ENCODE data around the gene VPS18. TPM values are rescaled to one million over a fixed set of nuclear protein-coding genes. Genes with fewer than 3 reads are reported as not detected.

The VPS18 gene
- total RNA-seq, 4 donors from 2014 or later, result 15.0 to 24.9 (median 19.7) TPM

DNA sequence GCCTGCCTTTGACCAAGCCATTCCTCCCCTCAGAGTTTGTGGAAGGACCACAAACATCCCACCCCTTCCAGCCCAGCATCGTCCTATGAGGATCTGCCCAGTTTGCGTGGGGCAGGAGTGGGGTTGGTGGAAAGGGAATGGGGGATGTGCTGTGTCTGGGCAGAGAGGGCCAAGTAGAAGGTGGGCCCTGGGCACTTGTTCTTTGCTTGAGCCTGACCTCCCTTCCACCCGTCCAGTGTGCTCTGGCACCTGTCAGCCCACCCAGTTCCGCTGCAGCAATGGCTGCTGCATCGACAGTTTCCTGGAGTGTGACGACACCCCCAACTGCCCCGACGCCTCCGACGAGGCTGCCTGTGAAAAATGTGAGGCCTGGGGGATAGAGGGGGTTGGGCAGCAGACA, 40.1 kb upstream of the VPS18 start:
- Histone ChIP-seq H3K27me3 (no peaks in the 10 kb centered on the region), H3K36me3 (peaks cover 46% of the 10 kb centered on the region), H3K4me3 (no peak overlapping the region), H3K27ac (no peak overlapping the region), H3K9me3 (no peaks in the 10 kb centered on the region), H3K4me1 (peaks cover 18% of the 10 kb centered on the region)
- 74% methylated on average over 10 of the region's 10 CpGs for WGBS
- TF ChIP-seq, protein P1, sequence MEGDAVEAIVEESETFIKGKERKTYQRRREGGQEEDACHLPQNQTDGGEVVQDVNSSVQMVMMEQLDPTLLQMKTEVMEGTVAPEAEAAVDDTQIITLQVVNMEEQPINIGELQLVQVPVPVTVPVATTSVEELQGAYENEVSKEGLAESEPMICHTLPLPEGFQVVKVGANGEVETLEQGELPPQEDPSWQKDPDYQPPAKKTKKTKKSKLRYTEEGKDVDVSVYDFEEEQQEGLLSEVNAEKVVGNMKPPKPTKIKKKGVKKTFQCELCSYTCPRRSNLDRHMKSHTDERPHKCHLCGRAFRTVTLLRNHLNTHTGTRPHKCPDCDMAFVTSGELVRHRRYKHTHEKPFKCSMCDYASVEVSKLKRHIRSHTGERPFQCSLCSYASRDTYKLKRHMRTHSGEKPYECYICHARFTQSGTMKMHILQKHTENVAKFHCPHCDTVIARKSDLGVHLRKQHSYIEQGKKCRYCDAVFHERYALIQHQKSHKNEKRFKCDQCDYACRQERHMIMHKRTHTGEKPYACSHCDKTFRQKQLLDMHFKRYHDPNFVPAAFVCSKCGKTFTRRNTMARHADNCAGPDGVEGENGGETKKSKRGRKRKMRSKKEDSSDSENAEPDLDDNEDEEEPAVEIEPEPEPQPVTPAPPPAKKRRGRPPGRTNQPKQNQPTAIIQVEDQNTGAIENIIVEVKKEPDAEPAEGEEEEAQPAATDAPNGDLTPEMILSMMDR (IDR thresholded peaks at IDR 0.05), result no peak
- TF ChIP-seq POLR2A (IDR thresholded peaks at IDR 0.05) (no peak), EP300 (IDR thresholded peaks at IDR 0.05) (no peak), POLR2AphosphoS5 (IDR thresholded peaks at IDR 0.05) (no peak)
- DNase-seq (ENCODE audit: low spot score in 2 of 2), result no peak

DNA sequence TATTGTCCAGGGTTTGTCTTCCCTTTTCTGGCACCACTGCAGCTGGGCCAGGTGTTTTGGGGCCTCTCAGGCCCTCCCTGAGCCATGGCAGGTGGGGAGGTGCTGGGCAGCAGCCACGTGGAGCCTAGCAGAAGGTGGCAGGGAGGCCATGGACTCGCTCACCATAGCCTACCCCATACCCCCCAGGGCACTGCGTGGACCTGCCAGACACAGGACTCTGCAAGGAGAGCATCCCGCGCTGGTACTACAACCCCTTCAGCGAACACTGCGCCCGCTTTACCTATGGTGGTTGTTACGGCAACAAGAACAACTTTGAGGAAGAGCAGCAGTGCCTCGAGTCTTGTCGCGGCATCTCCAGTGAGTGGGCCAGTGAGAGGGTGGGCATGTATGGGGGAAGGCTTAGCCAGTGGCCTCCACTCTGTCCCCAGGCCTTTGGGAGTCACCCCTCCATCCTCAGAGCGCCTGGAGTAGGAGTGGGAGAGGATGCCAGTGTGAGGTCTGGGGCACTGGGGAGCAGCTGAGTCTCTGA, 38.5 kb upstream of the VPS18 start:
- H3K4me3 ChIP-seq, result no peak overlapping the region
- TF ChIP-seq POLR2AphosphoS5 (IDR thresholded peaks at IDR 0.05) (no peak), POLR2A (IDR thresholded peaks at IDR 0.05) (no peak), EP300 (IDR thresholded peaks at IDR 0.05) (no peak)
- TF ChIP-seq, protein P1 (IDR thresholded peaks at IDR 0.05), result no peak
- H3K4me1 ChIP-seq, result peaks cover 20% of the 10 kb centered on the region
- 78% methylated on average over 4 of the region's 13 CpGs for WGBS
- no peaks in the 10 kb centered on the region for H3K27me3 ChIP-seq
- H3K36me3 ChIP-seq, result peaks cover 39% of the 10 kb centered on the region
- H3K9me3 ChIP-seq, result no peaks in the 10 kb centered on the region
- H3K27ac ChIP-seq, result no peak overlapping the region
- DNase-seq (ENCODE audit: low spot score in 2 of 2), result no peak

DNA sequence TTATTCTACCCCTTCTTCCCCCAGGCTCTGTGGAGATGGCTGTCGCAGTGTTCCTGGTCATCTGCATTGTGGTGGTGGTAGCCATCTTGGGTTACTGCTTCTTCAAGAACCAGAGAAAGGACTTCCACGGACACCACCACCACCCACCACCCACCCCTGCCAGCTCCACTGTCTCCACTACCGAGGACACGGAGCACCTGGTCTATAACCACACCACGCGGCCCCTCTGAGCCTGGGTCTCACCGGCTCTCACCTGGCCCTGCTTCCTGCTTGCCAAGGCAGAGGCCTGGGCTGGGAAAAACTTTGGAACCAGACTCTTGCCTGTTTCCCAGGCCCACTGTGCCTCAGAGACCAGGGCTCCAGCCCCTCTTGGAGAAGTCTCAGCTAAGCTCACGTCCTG, 37.5 kb upstream of the VPS18 start:
- H3K27me3 ChIP-seq, result no peaks in the 10 kb centered on the region
- no peak for TF ChIP-seq EP300 (IDR thresholded peaks at IDR 0.05)
- TF ChIP-seq, protein P1 (IDR thresholded peaks at IDR 0.05), result no peak
- TF ChIP-seq POLR2AphosphoS5 (IDR thresholded peaks at IDR 0.05), result no peak
- TF ChIP-seq POLR2A (IDR thresholded peaks at IDR 0.05), result no peak
- no peak for DNase-seq (ENCODE audit: low spot score in 2 of 2)
- peaks cover 20% of the 10 kb centered on the region for H3K4me1 ChIP-seq
- H3K27ac ChIP-seq, result peak overlapping the region; percentile 76
- H3K4me3 ChIP-seq, result no peak overlapping the region
- WGBS, result 72% methylated on average over 5 of the region's 8 CpGs
- peaks cover 39% of the 10 kb centered on the region for H3K36me3 ChIP-seq
- H3K9me3 ChIP-seq, result no peaks in the 10 kb centered on the region

DNA sequence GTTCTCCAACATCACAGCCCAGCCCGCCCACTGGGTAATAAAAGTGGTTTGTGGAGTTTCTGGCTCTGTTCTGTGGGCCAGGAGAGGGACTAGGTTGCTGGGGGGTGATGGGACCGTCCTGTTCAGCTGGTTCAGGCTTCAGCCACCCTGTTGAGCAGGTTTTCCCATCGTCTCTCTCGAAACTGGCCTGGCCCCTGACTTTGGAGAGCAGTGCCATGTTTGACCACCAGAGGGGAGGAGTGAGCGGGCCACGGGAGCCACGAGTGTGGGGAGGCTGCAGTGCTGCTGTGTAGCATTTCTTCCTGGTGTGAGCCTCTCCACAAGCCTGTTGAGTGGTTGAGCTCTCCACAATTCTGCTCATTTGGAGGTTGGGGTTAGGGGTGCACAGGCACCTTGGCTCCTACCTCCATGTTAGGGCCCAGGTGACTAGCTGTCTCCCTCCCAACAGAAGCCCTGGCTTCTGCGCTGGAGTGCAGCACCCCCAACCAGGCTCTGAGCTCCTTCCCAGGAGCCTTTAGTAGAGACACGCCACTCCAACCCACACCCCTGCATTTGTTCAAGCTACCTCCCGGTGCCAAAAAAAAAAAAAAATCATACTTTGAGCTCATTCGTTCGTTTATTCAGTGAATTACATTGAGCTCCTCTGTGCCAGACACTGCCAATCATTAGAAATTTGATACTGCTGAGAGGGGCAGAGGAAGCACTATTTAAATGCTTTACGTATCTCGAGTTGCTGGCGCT, 36.5 kb upstream of the VPS18 start:
- DNase-seq (ENCODE audit: low spot score in 2 of 2), result peak; percentile 85 to 90
- TF ChIP-seq POLR2A (IDR thresholded peaks at IDR 0.05) (no peak), EP300 (IDR thresholded peaks at IDR 0.05) (no peak), POLR2AphosphoS5 (IDR thresholded peaks at IDR 0.05) (peak in 1 of 3 donors; percentile 32)
- TF ChIP-seq, protein P1 (IDR thresholded peaks at IDR 0.05), result peak; percentile 81 to 98
- WGBS, result 17% methylated on average over 14 of the region's 15 CpGs

DNA sequence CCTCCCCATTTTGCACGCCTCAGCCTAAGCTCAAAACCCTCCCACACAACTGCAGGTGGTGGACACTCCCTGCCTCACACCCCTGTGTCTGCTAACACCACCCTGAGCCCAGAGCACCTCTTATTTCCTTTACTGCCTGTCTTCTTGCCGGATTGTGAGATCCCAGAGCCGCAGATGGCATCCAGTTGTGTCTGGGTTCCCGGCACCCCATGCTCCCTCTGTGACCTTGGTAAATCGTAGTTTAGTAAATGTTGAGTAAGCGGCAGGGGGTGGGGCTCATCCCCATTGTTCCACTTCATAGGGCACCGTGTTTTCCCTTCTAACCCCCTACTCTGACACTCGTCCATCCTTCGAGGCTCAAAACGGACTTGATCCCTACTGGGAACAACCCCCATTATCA, 35.5 kb upstream of the VPS18 start:
- no peak for DNase-seq (ENCODE audit: low spot score in 2 of 2)
- Histone ChIP-seq H3K4me1 (peaks cover 25% of the 10 kb centered on the region), H3K27me3 (no peaks in the 10 kb centered on the region), H3K9me3 (no peaks in the 10 kb centered on the region), H3K4me3 (no peak overlapping the region), H3K36me3 (peaks cover 33% of the 10 kb centered on the region), H3K27ac (no peak overlapping the region)
- TF ChIP-seq, protein P1 (IDR thresholded peaks at IDR 0.05), result no peak
- TF ChIP-seq POLR2A (IDR thresholded peaks at IDR 0.05) (no peak), POLR2AphosphoS5 (IDR thresholded peaks at IDR 0.05) (no peak), EP300 (IDR thresholded peaks at IDR 0.05) (no peak)
- 62% methylated on average over 10 of the region's 10 CpGs for WGBS

More for the DNA sequence above, 36.5 kb upstream of the VPS18 start:
- Histone ChIP-seq H3K4me1 (peaks cover 23% of the 10 kb centered on the region), H3K9me3 (no peaks in the 10 kb centered on the region), H3K4me3 (no peak overlapping the region), H3K27me3 (no peaks in the 10 kb centered on the region), H3K27ac (peak overlapping the region; percentile 76), H3K36me3 (peaks cover 39% of the 10 kb centered on the region)
